KMS-11 (cell line): ENCODE results near the gene SDS.

Experiments
- H2AFZ ChIP-seq: fragments of 200-600 bp; sonication (generic); 2 replicates; pipeline ENCODE4 v1.6.1; 2016; ENCODE audit warnings: antibody characterized with exemption, mixed run types, low read depth
- H3K27ac ChIP-seq: fragments of 200-600 bp; sonication (generic); 2 replicates; pipeline ENCODE4 v1.6.1; 2016; ENCODE audit warnings: mild to moderate bottlenecking, mixed run types
- H3K27me3 ChIP-seq: fragments of 200-600 bp; sonication (generic); 2 replicates; pipeline ENCODE4 v1.6.1; 2017; ENCODE audit warnings: mild to moderate bottlenecking, low read depth, mixed run types, moderate library complexity; ENCODE audit not compliant: insufficient read depth
- H3K36me3 ChIP-seq: fragments of 200-600 bp; sonication (generic); 2 replicates; pipeline ENCODE4 v1.6.1; 2017; ENCODE audit warnings: mild to moderate bottlenecking, mixed run types; ENCODE audit not compliant: insufficient read depth
- H3K4me1 ChIP-seq: fragments of 200-600 bp; sonication (generic); 2 replicates; pipeline ENCODE4 v1.6.1; 2016; ENCODE audit warnings: mild to moderate bottlenecking, low read depth, mixed run types; ENCODE audit not compliant: poor library complexity, severe bottlenecking
- H3K4me2 ChIP-seq: fragments of 200-600 bp; sonication (generic); 2 replicates; pipeline ENCODE4 v1.7.0; 2016; ENCODE audit warnings: mild to moderate bottlenecking, mixed run types
- H3K4me3 ChIP-seq: fragments of 200-600 bp; sonication (generic); IDR thresholded peaks from 2 replicates; pipeline ENCODE4 v1.6.1; 2017; ENCODE audit warnings: low read depth, low read length, mixed read lengths; ENCODE audit not compliant: insufficient read depth
- H3K79me2 ChIP-seq: fragments of 200-600 bp; sonication (generic); 2 replicates; pipeline ENCODE4 v1.6.1; 2016; ENCODE audit warnings: low read depth, mixed run types; ENCODE audit not compliant: insufficient read depth
- H3K9ac ChIP-seq: fragments of 200-600 bp; sonication (generic); 2 replicates; pipeline ENCODE4 v1.6.1; 2016; ENCODE audit warnings: mild to moderate bottlenecking, mixed run types
- H4K20me1 ChIP-seq: fragments of 200-600 bp; sonication (generic); 2 replicates; pipeline ENCODE4 v1.6.1; 2016; ENCODE audit warnings: mild to moderate bottlenecking, mixed run types; ENCODE audit not compliant: insufficient read depth
- CTCF ChIP-seq: fragments of 200-600 bp; sonication (generic); conservative IDR thresholded peaks from 2 replicates; pipeline ENCODE4 v1.6.1; 2017; ENCODE audit warnings: low read depth, mild to moderate bottlenecking, antibody characterized with exemption, low read length, moderate library complexity, mixed read lengths

SDS gene

GRCh38 chr12:113368331-113368730 is 35.4 kb downstream of the SDS start:
- TF ChIP-seq CTCF, result no peak
- Histone ChIP-seq H2AFZ (no peak overlapping the region), H3K4me2 (no peak overlapping the region), H3K27me3 (no peaks in the 10 kb centered on the region), H3K79me2 (no peaks in the 10 kb centered on the region), H3K36me3 (no peaks in the 10 kb centered on the region), H4K20me1 (no peaks in the 10 kb centered on the region), H3K9ac (no peak overlapping the region), H3K4me1 (no peaks in the 10 kb centered on the region), H3K4me3 (no peak overlapping the region), H3K27ac (no peak overlapping the region)

GRCh38 chr12:113366827-113367226 is 36.9 kb downstream of the SDS start:
- no peak overlapping the region for H3K9ac ChIP-seq
- no peaks in the 10 kb centered on the region for H3K36me3 ChIP-seq
- no peaks in the 10 kb centered on the region for H3K27me3 ChIP-seq

GRCh38 chr12:113365639-113366395 is 37.9 kb downstream of the SDS start:
- H3K27me3 ChIP-seq, result no peaks in the 10 kb centered on the region
- H3K4me1 ChIP-seq, result no peaks in the 10 kb centered on the region
- H4K20me1 ChIP-seq, result no peaks in the 10 kb centered on the region
- H3K27ac ChIP-seq, result no peak overlapping the region
- H3K79me2 ChIP-seq, result no peaks in the 10 kb centered on the region
- H3K9ac ChIP-seq, result no peak overlapping the region
- no peak overlapping the region for H2AFZ ChIP-seq
- H3K4me3 ChIP-seq, result no peak overlapping the region
- no peak for TF ChIP-seq CTCF
- H3K4me2 ChIP-seq, result no peak overlapping the region
- no peaks in the 10 kb centered on the region for H3K36me3 ChIP-seq

More at GRCh38 chr12:113366827-113367226, 36.9 kb downstream of the SDS start:
- Histone ChIP-seq H3K79me2 (no peaks in the 10 kb centered on the region), H3K27ac (no peak overlapping the region), H3K4me2 (no peak overlapping the region), H2AFZ (no peak overlapping the region), H3K4me3 (no peak overlapping the region), H3K4me1 (no peaks in the 10 kb centered on the region), H4K20me1 (no peaks in the 10 kb centered on the region)
- TF ChIP-seq CTCF, result no peak

- H3K4me1 ChIP-seq, result no peaks in the 10 kb centered on the region
- no peak for TF ChIP-seq CTCF
- H3K27me3 ChIP-seq, result no peaks in the 10 kb centered on the region
- H3K79me2 ChIP-seq, result no peaks in the 10 kb centered on the region
- no peak overlapping the region for H3K9ac ChIP-seq
- H2AFZ ChIP-seq, result no peak overlapping the region
- no peak overlapping the region for H3K27ac ChIP-seq
- no peaks in the 10 kb centered on the region for H3K36me3 ChIP-seq
- no peaks in the 10 kb centered on the region for H4K20me1 ChIP-seq
- H3K4me2 ChIP-seq, result no peak overlapping the region
- no peak overlapping the region for H3K4me3 ChIP-seq
Measured at GRCh38 chr12:113364698-113365097, 39.0 kb downstream of the SDS start.
